OCI-LY7 (cell line): ENCODE results near the gene FOXI1.

ENCODE experiments used
- EZH2phosphoT487 ChIP-seq: fragments of 200-600 bp; sonication (generic); IDR thresholded peaks from 2 replicates; pipeline ENCODE4 v1.6.1; 2018; ENCODE audit warnings: low read depth, borderline replicate concordance, mild to moderate bottlenecking, mixed run types, antibody characterized with exemption, low read length, moderate library complexity, mixed read lengths
- TF ChIP-seq, protein P1 (sequence below): fragments of 200-600 bp; sonication (generic); conservative IDR thresholded peaks from 2 replicates; pipeline ENCODE4 v1.5.1; 2014; ENCODE audit warnings: mild to moderate bottlenecking, antibody characterized with exemption, low read length, moderate library complexity, mixed read lengths

DNA sequence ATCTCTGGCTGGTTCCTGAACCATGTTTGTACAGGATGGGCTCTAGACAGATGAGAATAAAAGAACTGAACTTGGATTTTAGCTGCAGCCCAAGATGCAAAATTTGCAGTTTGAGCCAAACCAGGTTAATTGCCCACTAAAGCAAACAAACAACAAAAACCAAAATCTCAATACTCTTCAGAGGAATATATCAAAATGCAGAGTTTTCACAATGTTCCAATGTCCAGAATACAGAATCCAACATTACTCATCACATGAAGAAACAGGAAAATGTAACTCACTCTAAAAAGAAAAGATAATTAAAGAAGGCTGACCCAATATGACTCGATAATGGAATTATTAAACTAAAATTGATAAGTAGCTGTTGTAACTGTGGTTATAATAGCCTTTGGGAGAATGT, 20.4 kb downstream of the FOXI1 start:
- TF ChIP-seq, protein P1, sequence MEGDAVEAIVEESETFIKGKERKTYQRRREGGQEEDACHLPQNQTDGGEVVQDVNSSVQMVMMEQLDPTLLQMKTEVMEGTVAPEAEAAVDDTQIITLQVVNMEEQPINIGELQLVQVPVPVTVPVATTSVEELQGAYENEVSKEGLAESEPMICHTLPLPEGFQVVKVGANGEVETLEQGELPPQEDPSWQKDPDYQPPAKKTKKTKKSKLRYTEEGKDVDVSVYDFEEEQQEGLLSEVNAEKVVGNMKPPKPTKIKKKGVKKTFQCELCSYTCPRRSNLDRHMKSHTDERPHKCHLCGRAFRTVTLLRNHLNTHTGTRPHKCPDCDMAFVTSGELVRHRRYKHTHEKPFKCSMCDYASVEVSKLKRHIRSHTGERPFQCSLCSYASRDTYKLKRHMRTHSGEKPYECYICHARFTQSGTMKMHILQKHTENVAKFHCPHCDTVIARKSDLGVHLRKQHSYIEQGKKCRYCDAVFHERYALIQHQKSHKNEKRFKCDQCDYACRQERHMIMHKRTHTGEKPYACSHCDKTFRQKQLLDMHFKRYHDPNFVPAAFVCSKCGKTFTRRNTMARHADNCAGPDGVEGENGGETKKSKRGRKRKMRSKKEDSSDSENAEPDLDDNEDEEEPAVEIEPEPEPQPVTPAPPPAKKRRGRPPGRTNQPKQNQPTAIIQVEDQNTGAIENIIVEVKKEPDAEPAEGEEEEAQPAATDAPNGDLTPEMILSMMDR = no peak
- TF ChIP-seq EZH2phosphoT487 = no peak
